ENCODE measurements around the gene DEAF1. TPM values are rescaled to one million over a fixed set of nuclear protein-coding genes. Genes with fewer than 3 reads are reported as not detected.

DEAF1 gene
- total and polyA plus RNA-seq, 2 donors (not counting 3 experiments of a cell fraction or from before 2014, with no cell fraction given), result 43.6 to 55.7 TPM

DNA sequence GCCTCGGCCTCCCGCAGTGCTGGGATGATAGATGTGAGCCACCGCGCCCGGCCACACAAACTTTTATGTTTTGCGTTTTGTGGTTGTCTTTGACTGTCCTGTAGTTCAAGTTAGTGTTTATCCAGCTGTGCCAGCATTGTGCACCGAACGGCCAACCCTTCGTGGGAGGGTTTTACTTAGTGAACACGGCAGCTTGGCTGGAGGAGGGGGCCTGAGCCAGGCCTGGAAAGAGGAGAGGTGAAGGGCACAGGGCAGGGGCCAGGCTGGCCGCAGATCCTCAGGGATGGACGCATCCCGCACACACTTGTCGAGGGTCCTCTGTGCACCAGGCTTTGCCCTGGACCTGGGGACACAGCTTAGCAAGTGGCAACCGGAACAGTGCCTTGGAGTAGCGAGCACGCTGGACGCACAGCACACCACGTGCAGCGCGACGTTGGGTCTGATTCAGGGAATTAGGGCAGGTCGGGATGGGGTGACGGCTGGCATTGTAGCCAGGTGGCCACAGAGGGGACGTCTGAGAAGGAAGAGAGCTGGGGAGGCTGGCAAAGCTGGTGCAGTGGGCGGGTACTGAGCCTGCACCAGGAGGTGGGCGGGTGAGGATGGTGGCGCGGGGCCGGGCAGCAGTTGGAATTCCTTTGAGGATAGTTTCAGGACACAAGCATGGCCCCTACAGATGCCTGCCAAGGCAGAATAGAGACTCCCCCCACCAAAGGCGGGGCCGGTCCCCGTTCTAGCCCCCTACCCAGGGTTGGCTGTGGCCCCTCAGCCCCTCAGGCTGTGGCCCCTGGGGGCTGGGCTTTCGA, 24.4 kb upstream of the DEAF1 start:
- Histone ChIP-seq H4K20me1 (replicated peaks; ENCODE audit: control insufficient read depth, extremely low read depth, insufficient read depth, low read length) (no peaks in the 10 kb centered on the region), H3K36me3 (ENCODE audit: control insufficient read depth in 2 of 2, extremely low read depth in 1 of 2, insufficient read depth in 2 of 2, low read length in 2 of 2) (no peaks in the 10 kb centered on the region), H3K4me2 (ENCODE audit: insufficient read depth, low read length) (no peak overlapping the region), H3K79me2 (ENCODE audit: control insufficient read depth, insufficient read depth, low read length) (no peaks in the 10 kb centered on the region), H3K27me3 (ENCODE audit: control insufficient read depth in 2 of 2, insufficient read depth in 2 of 2, low read length in 2 of 2) (peaks cover 12 to 15% of the 10 kb centered on the region in 2 experiments), H3K9ac (replicated peaks; ENCODE audit: extremely low read depth, insufficient read depth, low read length) (no peak overlapping the region), H3K27ac (ENCODE audit: insufficient read depth, low read depth, low read length) (no peak overlapping the region), H3K4me3 (replicated peaks in 1 of 3; ENCODE audit: insufficient read depth in 1 of 3, low read depth in 1 of 3, low read length in 3 of 3) (no peak overlapping the region), H2AFZ (ENCODE audit: low read depth, low read length) (no peak overlapping the region), H3K4me1 (ENCODE audit: control insufficient read depth, extremely low read depth, insufficient read depth, low read length) (peaks cover 3% of the 10 kb centered on the region), H3K9me3 (replicated peaks; ENCODE audit: control insufficient read depth, insufficient read depth, low read length) (no peaks in the 10 kb centered on the region), H3K9me1 (replicated peaks; ENCODE audit: control insufficient read depth, extremely low read depth, insufficient read depth, low read length) (no peaks in the 10 kb centered on the region)
- CTCF ChIA-PET, result interaction anchor here (1.2 to 2.0 kb wide), 4 partner anchors 12 to 165 kb away, joined by 4 to 8 read pairs (median 6); partner anchors contain the start of genes DEAF1 and TMEM80
- BruUV-seq (replicated peaks), result no TSS peak
- no peak for FAIRE-seq
- DNase-seq (ENCODE audit: low read depth, low spot score), result no peak
- dilution Hi-C loops (cut with MboI; ENCODE audit: extremely low pct_ligation_motif_present, low sequenced_read_pairs), result no loop called here
- intact Hi-C loops (cut with micrococcal nuclease), result no loop called here
- no peak for TF ChIP-seq POLR2AphosphoS5 (IDR thresholded peaks at IDR 0.05; ENCODE audit: insufficient read depth, low read depth, low read length)
- TF ChIP-seq, protein P1, sequence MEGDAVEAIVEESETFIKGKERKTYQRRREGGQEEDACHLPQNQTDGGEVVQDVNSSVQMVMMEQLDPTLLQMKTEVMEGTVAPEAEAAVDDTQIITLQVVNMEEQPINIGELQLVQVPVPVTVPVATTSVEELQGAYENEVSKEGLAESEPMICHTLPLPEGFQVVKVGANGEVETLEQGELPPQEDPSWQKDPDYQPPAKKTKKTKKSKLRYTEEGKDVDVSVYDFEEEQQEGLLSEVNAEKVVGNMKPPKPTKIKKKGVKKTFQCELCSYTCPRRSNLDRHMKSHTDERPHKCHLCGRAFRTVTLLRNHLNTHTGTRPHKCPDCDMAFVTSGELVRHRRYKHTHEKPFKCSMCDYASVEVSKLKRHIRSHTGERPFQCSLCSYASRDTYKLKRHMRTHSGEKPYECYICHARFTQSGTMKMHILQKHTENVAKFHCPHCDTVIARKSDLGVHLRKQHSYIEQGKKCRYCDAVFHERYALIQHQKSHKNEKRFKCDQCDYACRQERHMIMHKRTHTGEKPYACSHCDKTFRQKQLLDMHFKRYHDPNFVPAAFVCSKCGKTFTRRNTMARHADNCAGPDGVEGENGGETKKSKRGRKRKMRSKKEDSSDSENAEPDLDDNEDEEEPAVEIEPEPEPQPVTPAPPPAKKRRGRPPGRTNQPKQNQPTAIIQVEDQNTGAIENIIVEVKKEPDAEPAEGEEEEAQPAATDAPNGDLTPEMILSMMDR (IDR thresholded peaks at IDR 0.05; ENCODE audit: extremely low read depth in 1 of 2, insufficient read depth in 1 of 2, low read depth in 1 of 2, low read length in 2 of 2), result no peak
- TF ChIP-seq EZH2 (IDR thresholded peaks at IDR 0.05; ENCODE audit: borderline replicate concordance, low read depth, low read length, severe bottlenecking), result no peak
- TF ChIP-seq MYC (IDR thresholded peaks at IDR 0.05; ENCODE audit: low read depth, low read length), result no peak
- no peak for TF ChIP-seq POLR2A (IDR thresholded peaks at IDR 0.05; ENCODE audit: low read depth, low read length)
- no peak for TF ChIP-seq JUN (IDR thresholded peaks at IDR 0.05; ENCODE audit: borderline replicate concordance, insufficient read depth, insufficient read length, low read depth)
- TF ChIP-seq, protein P2, sequence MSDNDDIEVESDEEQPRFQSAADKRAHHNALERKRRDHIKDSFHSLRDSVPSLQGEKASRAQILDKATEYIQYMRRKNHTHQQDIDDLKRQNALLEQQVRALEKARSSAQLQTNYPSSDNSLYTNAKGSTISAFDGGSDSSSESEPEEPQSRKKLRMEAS (IDR thresholded peaks at IDR 0.05; ENCODE audit: insufficient read depth, insufficient read length), result no peak
- TF ChIP-seq FOS (IDR thresholded peaks at IDR 0.05; ENCODE audit: borderline replicate concordance, insufficient read depth, low read length), result no peak
- no peak for TF ChIP-seq GATA2 (IDR thresholded peaks at IDR 0.05; ENCODE audit: insufficient read depth, insufficient read length, low read depth, low read length)
- POLR2A ChIA-PET, result no interaction called here

Data from endothelial cell of umbilical vein (primary cell).